ENCODE data around the gene FABP3. TPM values are rescaled to one million over a fixed set of nuclear protein-coding genes. Genes with fewer than 3 reads are reported as not detected.

The FABP3 gene
- polyA plus RNA-seq, 2 of the 4 experiments (the other 2 are of a cell fraction): not detected

- TF ChIP-seq NFE2L2 (conservative IDR thresholded peaks at IDR 0.05; ENCODE audit: low read length) (no peak), HMGXB4 (CRISPR knock-in tag; IDR thresholded peaks at IDR 0.05; ENCODE audit: borderline replicate concordance) (no peak), CBX8 (IDR thresholded peaks at IDR 0.05) (no peak)
Measured at GRCh38 chr1:31371121-31371959, 1.5 kb downstream of the FABP3 start (continued).

GRCh38 chr1:31370565-31370964 lies 2.3 kb downstream of the FABP3 start:
- 88% methylated on average over 4 of the region's 4 CpGs for WGBS (ENCODE audit: missing lambda C conversion rate)
- FAIRE-seq (no peak), ATAC-seq (no peak), DNase-seq (ENCODE audit: low read depth in 1 of 2, low spot score in 1 of 2) (no peak)
- POLR2A ChIA-PET: no interaction called here
- CTCF ChIA-PET: interaction anchor here (1.6 kb wide), 1 partner anchor 24 kb away, joined by 8 read pairs; no protein-coding TSS in a partner anchor
- Histone ChIP-seq H3K4me3 (no peak overlapping the region), H3K9me3 (no peaks in the 10 kb centered on the region), H3K27ac (no peak overlapping the region), H3K4me1 (no peaks in the 10 kb centered on the region), H3K4me2 (no peak overlapping the region)
- no peak for TF ChIP-seq PHF8 (IDR thresholded peaks at IDR 0.05; ENCODE audit: borderline replicate concordance, low read depth)
- no peak for TF ChIP-seq MAFK (IDR thresholded peaks at IDR 0.05; ENCODE audit: partially characterized antibody)
- no peak for TF ChIP-seq JUN (IDR thresholded peaks at IDR 0.05)
- TF ChIP-seq HDAC2 (IDR thresholded peaks at IDR 0.05): no peak
- TF ChIP-seq ELK1 (IDR thresholded peaks at IDR 0.05; ENCODE audit: low read depth, low read length): no peak
- no peak for TF ChIP-seq CBX2 (IDR thresholded peaks at IDR 0.05; ENCODE audit: borderline replicate concordance, low read depth)
- no peak for TF ChIP-seq ZFP36 (IDR thresholded peaks at IDR 0.05; ENCODE audit: borderline replicate concordance, partially characterized antibody)
- TF ChIP-seq HOXB5 (CRISPR knock-in tag; IDR thresholded peaks at IDR 0.05): no peak
- no peak for TF ChIP-seq EP300 (IDR thresholded peaks at IDR 0.05)
- TF ChIP-seq TFCP2L1 (CRISPR knock-in tag; IDR thresholded peaks at IDR 0.05): no peak
- TF ChIP-seq ZC3H11A (IDR thresholded peaks at IDR 0.05): no peak
- no peak for TF ChIP-seq NPAS2 (CRISPR knock-in tag; IDR thresholded peaks at IDR 0.05; ENCODE audit: borderline replicate concordance)
- TF ChIP-seq KDM1A (IDR thresholded peaks at IDR 0.05; ENCODE audit: low read depth): no peak
- no peak for TF ChIP-seq FOSL2 (IDR thresholded peaks at IDR 0.05)
- TF ChIP-seq FOSL2 (CRISPR knock-in tag; IDR thresholded peaks at IDR 0.05): no peak

- H3K4me3 ChIP-seq: no peak overlapping the region
- no peaks in the 10 kb centered on the region for H3K4me1 ChIP-seq
- WGBS (ENCODE audit: missing lambda C conversion rate): 87% methylated on average over 2 of the region's 2 CpGs
- ChIA-PET POLR2A (no interaction called here), CTCF (interaction anchor here (1.1 to 1.6 kb wide), 3 partner anchors 10 to 185 kb away, joined by 3 to 8 read pairs (median 3); no protein-coding TSS in a partner anchor)
- H3K9me3 ChIP-seq: no peaks in the 10 kb centered on the region
- FAIRE-seq: no peak
- ATAC-seq: no peak
- DNase-seq (ENCODE audit: low read depth in 1 of 2, low spot score in 1 of 2): no peak
- H3K4me2 ChIP-seq: no peak overlapping the region
- H3K27ac ChIP-seq: no peak overlapping the region
- TF ChIP-seq TFCP2L1 (CRISPR knock-in tag; IDR thresholded peaks at IDR 0.05) (no peak), JUNB (IDR thresholded peaks at IDR 0.05) (no peak), KDM5A (IDR thresholded peaks at IDR 0.05) (no peak), ATOH8 (CRISPR knock-in tag; IDR thresholded peaks at IDR 0.05; ENCODE audit: low read depth) (no peak), ZFP36 (IDR thresholded peaks at IDR 0.05; ENCODE audit: borderline replicate concordance, partially characterized antibody) (no peak), CEBPB (IDR thresholded peaks at IDR 0.05) (no peak), RARB (CRISPR knock-in tag; IDR thresholded peaks at IDR 0.05) (no peak), SMC3 (IDR thresholded peaks at IDR 0.05) (no peak), HOXB5 (CRISPR knock-in tag; IDR thresholded peaks at IDR 0.05) (no peak), MYC (IDR thresholded peaks at IDR 0.05; ENCODE audit: borderline replicate concordance, low read length) (no peak), REST (IDR thresholded peaks at IDR 0.05) (no peak), NPAS2 (CRISPR knock-in tag; IDR thresholded peaks at IDR 0.05; ENCODE audit: borderline replicate concordance) (no peak), GATA3 (IDR thresholded peaks at IDR 0.05; ENCODE audit: borderline replicate concordance) (no peak), BCL3 (IDR thresholded peaks at IDR 0.05) (no peak)
Measured at GRCh38 chr1:31370021-31370420, 2.9 kb downstream of the FABP3 start.

All from A549 (cell line).